ENCODE results near the gene LMOD1. TPM values are rescaled to one million over a fixed set of nuclear protein-coding genes. Genes with fewer than 3 reads are reported as not detected.

The LMOD1 gene
- total and polyA plus RNA-seq, 4 donors, result 347 to 601 (median 418) TPM

Small RNAs within 50 kb of the gene (microRNA-seq; reads per million reads assigned to microRNA genes)
- gene MIR6739, result 0 reads per million in 2 donors

Other genes with a start within 250 kb of the LMOD1 start
- gene IPO9, start 117.4 kb downstream of the LMOD1 start, total RNA-seq, result 10 to 100 TPM; 36.6 to 45.0 TPM
- gene IPO9, start 117.4 kb downstream of the LMOD1 start, polyA plus RNA-seq, result 10 to 100 TPM; 12.0 to 27.7 TPM
- 10 to 100 TPM; 30.6 to 39.9 TPM for gene SHISA4, start 57.6 kb downstream of the LMOD1 start, total RNA-seq
- 10 to 100 TPM; 76.1 to 93.1 TPM for gene SHISA4, start 57.6 kb downstream of the LMOD1 start, polyA plus RNA-seq
- 10 to 100 TPM; 29.2 to 48.8 TPM for gene TIMM17A, start 9.0 kb upstream of the LMOD1 start, total RNA-seq
- 10 to 100 TPM; 34.4 to 77.4 TPM for gene TIMM17A, start 9.0 kb upstream of the LMOD1 start, polyA plus RNA-seq
- 10 to 100 TPM; 28.0 to 43.1 TPM for gene RNPEP, start 36.1 kb upstream of the LMOD1 start, total RNA-seq
- gene RNPEP, start 36.1 kb upstream of the LMOD1 start, polyA plus RNA-seq, result 10 to 100 TPM; 29.1 to 31.6 TPM
- gene ELF3, start 64.0 kb upstream of the LMOD1 start, total RNA-seq, result under 1 TPM; 0.27 to 0.68 TPM
- 10 to 100 TPM in 1 of 2 donors, 1 to 10 TPM in 1; 2.3 to 50.6 TPM for gene ELF3, start 64.0 kb upstream of the LMOD1 start, polyA plus RNA-seq
- gene GPR37L1, start 176.4 kb upstream of the LMOD1 start, total RNA-seq, result under 1 TPM in 1 of 2 donors, not detected in 1; 0.06 TPM
- gene GPR37L1, start 176.4 kb upstream of the LMOD1 start, polyA plus RNA-seq, result not detected
- 10 to 100 TPM; 66.3 to 87.7 TPM for gene ARL8A, start 198.2 kb upstream of the LMOD1 start, total RNA-seq
- gene ARL8A, start 198.2 kb upstream of the LMOD1 start, polyA plus RNA-seq, result 10 to 100 TPM; 21.8 to 32.2 TPM
- gene PTPN7, start 214.1 kb upstream of the LMOD1 start, total RNA-seq, result 1 to 10 TPM; 3.4 to 5.7 TPM
- gene PTPN7, start 214.1 kb upstream of the LMOD1 start, polyA plus RNA-seq, result 1 to 10 TPM in 1 of 2 donors, under 1 TPM in 1; 0.33 to 3.4 TPM
- 10 to 100 TPM; 31.7 to 35.6 TPM for gene LGR6, start 247.3 kb upstream of the LMOD1 start, total RNA-seq
- gene LGR6, start 247.3 kb upstream of the LMOD1 start, polyA plus RNA-seq, result 10 to 100 TPM; 11.6 to 67.8 TPM